Endothelial cell of umbilical vein (primary cell): ENCODE measurements around the gene IGFBP1.

Experiments
- CTCF ChIP-seq, 2 donors: IDR thresholded peaks; 1 replicate in 1 of 2; 2 replicates in 1 of 2; pipeline ENCODE4 v1.5.1; 2011; ENCODE audit warnings: low read length in 2 of 2, mild to moderate bottlenecking in 2 of 2, moderate library complexity in 2 of 2, control low read depth in 1 of 2, inconsistent platforms in 1 of 2, low read depth in 1 of 2; ENCODE audit not compliant: insufficient read depth in 1 of 2; ENCODE audit errors: extremely low read depth in 1 of 2
- POLR2A ChIP-seq: IDR thresholded peaks from 2 replicates; pipeline ENCODE4 v1.6.1; 2012; ENCODE audit warnings: low read depth, mild to moderate bottlenecking, control low read depth, low read length

GRCh38 chr7:45893996-45894664 lies 5.8 kb downstream of the IGFBP1 start:
- TF ChIP-seq POLR2A (no peak), CTCF (IDR thresholded peaks at IDR 0.05; ENCODE audit: extremely low read depth in 1 of 2, insufficient read depth in 1 of 2, low read depth in 1 of 2, low read length in 2 of 2) (no peak)
